Activated T-cell treated with anti-CD3 and anti-CD28 coated beads, Interleukin-2, amount 50 U/mL, for 24 hours (primary cell): ENCODE measurements around the gene S100A10.

Experiments used
- DNase-seq: peaks from one replicate; pipeline ENCODE4 v3.0.0-alpha.2; 2020
- H3K27ac Mint-ChIP-seq: 2 replicates; pipeline ENCODE4 v1.8.0; 2020; ENCODE audit warnings: mild to moderate bottlenecking, mixed read lengths
- H3K27me3 Mint-ChIP-seq: 2 replicates; pipeline ENCODE4 v1.8.0; 2020; ENCODE audit warnings: mixed read lengths
- H3K36me3 Mint-ChIP-seq: 2 replicates; pipeline ENCODE4 v1.8.0; 2020; ENCODE audit warnings: low read depth, mixed read lengths
- H3K4me1 Mint-ChIP-seq: 2 replicates; pipeline ENCODE4 v1.8.0; 2020; ENCODE audit warnings: low read depth, mixed read lengths
- H3K4me3 Mint-ChIP-seq: 2 replicates; pipeline ENCODE4 v1.8.0; 2020; ENCODE audit warnings: mild to moderate bottlenecking, moderate library complexity, mixed read lengths
- H3K9me3 Mint-ChIP-seq: 2 replicates; pipeline ENCODE4 v1.8.0; 2020; ENCODE audit warnings: mixed read lengths

S100A10 gene

DNA sequence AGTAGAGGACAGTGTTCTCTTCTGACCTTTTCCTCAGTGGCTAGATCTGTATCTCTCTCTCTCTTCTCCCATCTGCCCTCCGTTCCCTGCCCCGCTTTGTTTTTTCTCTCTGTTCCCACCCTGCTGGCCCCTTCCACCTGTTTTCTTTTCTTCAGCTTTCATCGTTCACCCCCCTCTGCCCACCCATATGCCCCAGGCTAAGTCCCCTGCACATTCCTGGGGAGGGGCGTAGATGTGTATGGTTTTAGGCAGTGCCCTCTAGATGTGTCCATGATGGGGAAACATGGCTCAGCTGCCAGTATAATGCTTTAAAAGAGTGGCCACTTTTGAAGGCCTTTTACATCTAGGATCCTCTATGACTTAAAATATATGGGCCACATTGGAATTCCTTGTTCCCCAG is 29.6 kb upstream of the S100A10 start:
- peaks cover 5% of the 10 kb centered on the region for H3K4me1 Mint-ChIP-seq
- H3K27ac Mint-ChIP-seq, result no peak overlapping the region
- DNase-seq, result no peak
- H3K9me3 Mint-ChIP-seq, result no peaks in the 10 kb centered on the region
- H3K4me3 Mint-ChIP-seq, result no peak overlapping the region
- no peaks in the 10 kb centered on the region for H3K27me3 Mint-ChIP-seq
- no peaks in the 10 kb centered on the region for H3K36me3 Mint-ChIP-seq

DNA sequence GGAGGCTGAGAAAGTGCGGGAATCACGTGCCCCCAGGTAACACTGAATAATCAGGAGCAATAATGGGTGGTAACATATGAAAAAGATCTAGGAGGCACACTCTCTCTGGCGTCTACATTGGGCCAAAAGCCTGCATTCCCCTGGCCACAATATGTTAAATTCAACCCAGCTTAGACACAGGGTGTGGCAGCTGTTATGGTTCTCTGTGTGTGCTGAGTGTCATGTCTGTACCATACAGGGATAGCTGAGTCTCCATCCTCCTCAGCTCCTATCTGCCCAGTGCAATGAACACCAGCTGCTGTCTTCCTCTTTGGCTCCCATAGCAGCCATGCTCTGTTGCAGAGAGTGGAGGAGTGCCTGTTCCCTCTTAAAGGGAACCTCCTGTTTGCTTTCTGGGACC is 28.8 kb upstream of the S100A10 start:
- no peaks in the 10 kb centered on the region for H3K36me3 Mint-ChIP-seq
- H3K27ac Mint-ChIP-seq, result no peak overlapping the region
- H3K4me1 Mint-ChIP-seq, result peaks cover 4% of the 10 kb centered on the region

DNA sequence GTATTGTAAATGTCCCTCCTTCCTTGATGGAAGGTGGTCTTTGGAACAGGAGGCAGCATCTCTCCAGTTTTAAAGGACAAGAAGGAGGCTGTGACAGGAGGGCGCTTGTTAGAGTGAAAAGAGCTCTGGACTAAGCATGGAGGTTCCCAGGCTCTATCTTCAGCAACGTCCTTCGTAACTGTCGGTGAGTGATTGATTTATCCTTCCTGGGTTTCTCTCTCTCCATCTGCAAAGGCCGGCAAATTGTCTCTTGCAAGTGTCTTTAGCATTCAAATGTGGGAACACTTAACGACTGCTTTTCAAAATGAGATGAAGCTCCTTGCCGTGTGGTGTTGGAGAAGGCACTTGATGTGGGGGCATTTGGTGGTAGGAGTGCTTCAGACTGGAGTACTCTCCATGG is 27.9 kb upstream of the S100A10 start:
- H3K27me3 Mint-ChIP-seq, result no peaks in the 10 kb centered on the region
- H3K27ac Mint-ChIP-seq, result no peak overlapping the region
- no peaks in the 10 kb centered on the region for H3K36me3 Mint-ChIP-seq
- H3K4me1 Mint-ChIP-seq, result peaks cover 2% of the 10 kb centered on the region
- no peaks in the 10 kb centered on the region for H3K9me3 Mint-ChIP-seq
- H3K4me3 Mint-ChIP-seq, result no peak overlapping the region
- DNase-seq, result no peak

More for the DNA sequence above, 28.8 kb upstream of the S100A10 start:
- Mint-ChIP-seq H3K27me3 (no peaks in the 10 kb centered on the region), H3K4me3 (no peak overlapping the region), H3K9me3 (no peaks in the 10 kb centered on the region)
- no peak for DNase-seq

DNA sequence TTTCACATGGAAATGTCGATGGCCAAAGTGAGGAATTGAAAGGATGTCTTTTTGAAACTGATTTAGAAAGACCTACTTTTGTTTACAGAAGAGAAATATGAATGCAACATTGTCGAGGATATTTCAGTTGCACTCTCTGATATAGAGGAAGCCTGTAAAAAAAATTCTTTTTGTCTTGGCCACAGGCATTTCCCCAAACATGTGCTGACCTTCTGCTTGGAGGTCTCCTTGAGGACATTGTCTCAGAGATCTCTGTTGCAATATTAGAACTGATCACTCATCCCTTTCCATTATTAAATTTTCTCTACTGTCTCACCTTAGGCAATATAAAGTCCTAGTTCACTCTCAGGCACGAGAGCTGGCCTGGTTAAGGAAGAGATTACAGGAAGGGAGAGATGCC is 27.2 kb upstream of the S100A10 start:
- Mint-ChIP-seq H3K4me1 (no peaks in the 10 kb centered on the region), H3K36me3 (no peaks in the 10 kb centered on the region), H3K9me3 (no peaks in the 10 kb centered on the region), H3K27me3 (peaks cover under 1% of the 10 kb centered on the region), H3K4me3 (no peak overlapping the region), H3K27ac (no peak overlapping the region)
- no peak for DNase-seq

DNA sequence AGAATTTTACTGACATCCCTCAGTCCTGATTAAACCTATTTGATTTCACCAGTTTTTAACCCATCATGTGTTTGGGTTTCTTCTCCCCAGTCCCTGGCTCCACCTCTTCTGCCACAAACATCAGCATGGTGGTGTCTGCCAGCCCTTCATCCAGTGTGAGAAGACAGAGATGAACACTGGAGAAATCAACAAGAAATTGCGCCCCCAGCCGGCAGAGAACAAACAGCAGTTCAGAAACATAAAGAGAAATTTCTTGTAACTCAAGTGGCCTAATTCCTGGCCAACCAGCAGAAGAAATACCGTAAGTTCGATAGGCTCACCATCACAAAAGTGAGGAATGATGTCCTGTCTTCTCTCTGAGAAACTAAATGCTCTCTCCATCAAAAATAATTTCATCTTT is 24.9 kb upstream of the S100A10 start:
- Mint-ChIP-seq H3K27ac (no peak overlapping the region), H3K27me3 (peaks cover 11% of the 10 kb centered on the region), H3K4me3 (no peak overlapping the region), H3K9me3 (no peaks in the 10 kb centered on the region), H3K4me1 (peaks cover 4% of the 10 kb centered on the region), H3K36me3 (no peaks in the 10 kb centered on the region)
- DNase-seq, result no peak

- H3K9me3 Mint-ChIP-seq, result no peaks in the 10 kb centered on the region
- no peak overlapping the region for H3K4me3 Mint-ChIP-seq
- H3K27ac Mint-ChIP-seq, result no peak overlapping the region
- H3K4me1 Mint-ChIP-seq, result peaks cover 5% of the 10 kb centered on the region
- DNase-seq, result no peak
- H3K36me3 Mint-ChIP-seq, result no peaks in the 10 kb centered on the region
- H3K27me3 Mint-ChIP-seq, result peaks cover 11% of the 10 kb centered on the region
These were observed 22.1 kb upstream of the S100A10 start for GRCh38 chr1:152015766-152016165.

- Mint-ChIP-seq H3K27ac (no peak overlapping the region), H3K9me3 (no peaks in the 10 kb centered on the region), H3K36me3 (no peaks in the 10 kb centered on the region), H3K4me3 (no peak overlapping the region), H3K27me3 (peaks cover 11% of the 10 kb centered on the region), H3K4me1 (peaks cover 5% of the 10 kb centered on the region)
- no peak for DNase-seq
These were observed 21.3 kb upstream of the S100A10 start for GRCh38 chr1:152014943-152015342.

GRCh38 chr1:152013664-152014237 is 20.1 kb upstream of the S100A10 start:
- DNase-seq, result peak; percentile 55
- H3K27ac Mint-ChIP-seq, result no peak overlapping the region
- H3K27me3 Mint-ChIP-seq, result peaks cover 15% of the 10 kb centered on the region
- H3K36me3 Mint-ChIP-seq, result no peaks in the 10 kb centered on the region
- peaks cover 5% of the 10 kb centered on the region for H3K4me1 Mint-ChIP-seq
- no peaks in the 10 kb centered on the region for H3K9me3 Mint-ChIP-seq
- no peak overlapping the region for H3K4me3 Mint-ChIP-seq

- no peak overlapping the region for H3K4me3 Mint-ChIP-seq
- no peak for DNase-seq
- H3K4me1 Mint-ChIP-seq, result peaks cover 9% of the 10 kb centered on the region
- H3K27ac Mint-ChIP-seq, result no peak overlapping the region
- H3K27me3 Mint-ChIP-seq, result peaks cover 11% of the 10 kb centered on the region
- H3K36me3 Mint-ChIP-seq, result no peaks in the 10 kb centered on the region
- no peaks in the 10 kb centered on the region for H3K9me3 Mint-ChIP-seq
These were observed 16.0 kb upstream of the S100A10 start for GRCh38 chr1:152009691-152010090.

DNA sequence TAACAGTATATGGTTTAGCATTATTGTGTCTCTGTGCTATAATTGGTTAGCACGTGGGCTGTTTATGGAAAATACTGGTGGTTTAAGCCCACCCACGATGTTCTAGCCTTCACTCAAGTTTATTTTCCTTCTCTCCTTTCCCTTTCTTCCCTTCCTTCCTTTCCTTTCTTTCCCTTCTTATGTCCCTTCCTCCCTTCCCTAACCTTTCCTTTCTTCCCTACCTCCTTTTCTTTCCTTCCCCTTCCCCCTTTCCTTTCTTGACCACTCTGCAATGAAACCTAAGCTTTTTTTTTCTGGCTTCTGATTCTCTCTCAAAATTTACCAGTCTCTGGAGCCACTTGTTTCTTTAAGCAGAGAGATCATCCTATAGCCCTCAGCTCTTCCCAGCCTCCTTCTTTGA is 13.4 kb upstream of the S100A10 start:
- H3K4me3 Mint-ChIP-seq, result no peak overlapping the region
- H3K9me3 Mint-ChIP-seq, result no peaks in the 10 kb centered on the region
- H3K27ac Mint-ChIP-seq, result no peak overlapping the region
- no peaks in the 10 kb centered on the region for H3K36me3 Mint-ChIP-seq
- peaks cover 6% of the 10 kb centered on the region for H3K27me3 Mint-ChIP-seq
- peaks cover 4% of the 10 kb centered on the region for H3K4me1 Mint-ChIP-seq
- DNase-seq, result no peak

DNA sequence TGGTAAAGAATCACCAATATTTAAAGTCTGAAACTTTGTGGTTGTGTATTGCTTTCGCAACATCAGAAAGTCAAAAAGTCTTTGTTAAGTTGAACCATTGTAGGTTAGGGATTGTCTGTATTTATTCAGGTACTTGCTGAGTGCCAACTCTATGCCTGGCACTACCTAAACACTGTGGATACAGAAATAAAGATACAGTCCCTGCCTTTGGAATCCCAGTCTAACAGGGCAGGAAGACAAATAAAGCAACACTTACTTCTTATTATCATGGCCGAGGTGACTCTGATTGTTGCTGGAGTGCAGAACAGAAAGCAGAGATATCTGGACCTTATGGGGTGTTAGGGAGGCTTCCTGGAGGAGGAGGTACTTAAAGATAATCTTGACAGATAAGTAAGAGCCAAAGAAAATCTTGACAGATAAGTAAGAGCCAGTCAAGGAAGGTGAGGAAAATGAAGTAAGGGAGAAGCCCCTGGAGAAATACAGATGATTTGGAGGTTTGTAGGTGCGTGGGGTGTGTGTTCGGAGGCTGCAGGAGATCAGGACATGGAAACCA is 11.8 kb upstream of the S100A10 start:
- H3K27me3 Mint-ChIP-seq, result peaks cover 6% of the 10 kb centered on the region
- no peaks in the 10 kb centered on the region for H3K36me3 Mint-ChIP-seq
- peaks cover 14% of the 10 kb centered on the region for H3K4me1 Mint-ChIP-seq
- no peaks in the 10 kb centered on the region for H3K9me3 Mint-ChIP-seq
- DNase-seq, result no peak
- H3K27ac Mint-ChIP-seq, result no peak overlapping the region
- no peak overlapping the region for H3K4me3 Mint-ChIP-seq

- no peaks in the 10 kb centered on the region for H3K36me3 Mint-ChIP-seq
- no peak overlapping the region for H3K4me3 Mint-ChIP-seq
- no peak overlapping the region for H3K27ac Mint-ChIP-seq
- DNase-seq, result no peak
- H3K4me1 Mint-ChIP-seq, result peaks cover 14% of the 10 kb centered on the region
- no peaks in the 10 kb centered on the region for H3K9me3 Mint-ChIP-seq
- peaks cover 3% of the 10 kb centered on the region for H3K27me3 Mint-ChIP-seq
These were observed 10.3 kb upstream of the S100A10 start for GRCh38 chr1:152003846-152004442.

DNA sequence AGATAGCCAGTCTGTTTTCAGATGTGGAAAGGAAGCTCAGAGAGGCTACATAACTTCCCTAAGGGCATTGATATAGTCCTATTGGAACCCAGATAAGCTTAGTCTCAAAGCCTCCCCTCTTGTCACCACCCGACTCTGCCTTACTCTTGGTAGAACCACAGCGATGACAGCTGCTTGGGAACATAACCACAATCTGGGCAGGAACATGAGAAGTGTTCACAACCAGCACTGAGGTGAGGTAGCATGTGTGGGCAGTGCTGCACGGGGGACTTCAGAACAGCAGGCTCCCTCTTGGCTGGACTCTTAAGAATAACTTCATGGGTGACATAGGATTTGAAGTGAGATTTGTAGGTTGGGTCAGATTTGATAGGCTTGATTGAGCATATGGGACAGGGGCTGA is 9.3 kb upstream of the S100A10 start:
- DNase-seq, result no peak
- Mint-ChIP-seq H3K4me3 (no peak overlapping the region), H3K27ac (no peak overlapping the region), H3K4me1 (peaks cover 14% of the 10 kb centered on the region), H3K36me3 (no peaks in the 10 kb centered on the region), H3K9me3 (no peaks in the 10 kb centered on the region), H3K27me3 (peaks cover 3% of the 10 kb centered on the region)

DNA sequence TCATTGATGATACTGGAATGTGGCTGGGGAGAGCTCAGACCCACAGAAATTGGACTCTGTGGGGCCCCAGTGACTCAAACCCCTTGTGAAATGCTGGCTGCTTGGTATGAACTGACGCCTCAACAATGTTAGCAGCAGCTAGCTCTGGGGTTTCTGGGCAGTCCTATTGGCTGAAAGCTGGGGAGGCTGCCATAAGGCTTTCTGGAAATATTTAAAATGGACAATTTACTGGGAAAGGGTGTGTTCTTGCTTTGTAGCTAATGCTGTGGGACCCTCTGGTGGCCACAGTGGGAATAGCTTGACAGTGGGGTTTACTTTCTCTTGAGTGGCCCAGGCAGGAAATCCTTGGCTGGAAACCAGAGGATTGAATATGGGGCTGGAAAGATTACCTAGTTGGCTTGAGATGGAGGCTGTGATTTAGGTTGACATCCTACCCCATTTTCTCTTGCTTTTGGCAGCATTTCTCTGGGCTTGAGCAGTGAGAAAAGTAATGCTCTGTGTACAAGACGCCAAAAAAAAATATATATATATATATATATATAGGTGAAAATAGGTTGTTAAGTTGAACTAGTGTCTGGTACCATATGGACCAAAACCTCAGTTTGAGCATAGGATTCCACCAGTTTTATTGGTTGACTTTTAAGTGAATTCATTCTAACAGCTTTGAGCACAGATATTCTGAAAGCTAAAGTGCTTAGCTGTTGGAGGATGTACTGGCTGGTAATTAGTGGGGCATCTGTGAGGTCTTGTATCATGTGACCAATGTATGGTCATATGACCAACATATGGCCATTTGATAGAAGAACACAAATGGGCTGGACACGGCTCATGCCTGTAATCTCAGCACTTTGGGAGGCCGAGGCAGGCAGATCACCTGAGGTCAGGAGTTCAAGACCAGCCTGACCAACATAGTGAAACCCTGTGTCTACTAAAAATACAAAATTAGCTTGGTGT is 8.2 kb upstream of the S100A10 start:
- Mint-ChIP-seq H3K4me1 (peaks cover 11% of the 10 kb centered on the region), H3K27ac (no peak overlapping the region), H3K27me3 (peaks cover 3% of the 10 kb centered on the region), H3K4me3 (no peak overlapping the region), H3K9me3 (no peaks in the 10 kb centered on the region), H3K36me3 (no peaks in the 10 kb centered on the region)
- peak; percentile 81 for DNase-seq
